Left lung (tissue), 10 donors: ENCODE data around the gene FOXRED2. TPM values are rescaled to one million over a fixed set of nuclear protein-coding genes. Genes with fewer than 3 reads are reported as not detected.

Experiments used
- ATAC-seq: fragments of 200-7000 bp; cut with Tn5 transposase; one replicate; pipeline ENCODE4 v1.9.1; 2020; ENCODE audit warnings: moderate library complexity
- DNase-seq, 4 donors: peaks; one replicate each; pipeline ENCODE4 v3.0.0-alpha.2; 2013 to 2020
- H3K27ac ChIP-seq, 2 donors: fragments of 200-600 bp; sonication (generic) in 1 of 2; one replicate each; pipeline versions ENCODE4 v1.5.0 to v1.8.0; 2020 to 2021
- H3K27me3 ChIP-seq, 2 donors: fragments of 200-600 bp; sonication (generic) in 1 of 2; one replicate each; pipeline versions ENCODE4 v1.5.0 to v1.8.0; 2020 to 2021
- H3K36me3 ChIP-seq, 2 donors: fragments of 200-600 bp; sonication (generic) in 1 of 2; one replicate each; pipeline versions ENCODE4 v1.5.0 to v1.8.0; 2020 to 2021
- H3K4me1 ChIP-seq, 2 donors: fragments of 200-600 bp; one replicate each; pipeline ENCODE4 v1.8.0; 2021
- H3K4me3 ChIP-seq, 2 donors: fragments of 200-600 bp; sonication (generic) in 1 of 2; one replicate each; pipeline versions ENCODE4 v1.5.0 to v1.8.0; 2020 to 2021; ENCODE audit warnings: mild to moderate bottlenecking in 1 of 2
- H3K9me3 ChIP-seq, 2 donors: fragments of 200-600 bp; sonication (generic) in 1 of 2; one replicate each; pipeline versions ENCODE4 v1.5.0 to v1.8.0; 2020 to 2021
- CTCF ChIP-seq, 2 donors: fragments of 200-600 bp; sonication (generic) in 1 of 2; IDR thresholded peaks; one replicate each; pipeline versions ENCODE4 v1.5.0 to v1.8.0; 2021; ENCODE audit warnings: antibody characterized with exemption in 2 of 2
- intact Hi-C, 2 donors: fragments of 100-400 bp; cut with DNase I; formaldehyde crosslinking; loops; one replicate each; pipeline versions ENCODE4 v1.11.2 to v1.14.2; 2022
- polyA plus RNA-seq, 6 donors: library from polyadenylated mRNA; unstranded; fragments of 120-200 nt; gene quantifications; one replicate each; pipeline ENCODE4 v1.2.1, GENCODE V29; 2013; ENCODE audit not compliant: insufficient read length in 6 of 6
- total RNA-seq, 2 donors: library from RNA; stranded (reverse); fragmentation: NEBNext Ultra II Directional; extraction: Animal tissue kit (Norgen Biotek cat#: 25700); gene quantifications; one replicate each; pipeline ENCODE4 v1.2.1, GENCODE V29; 2021
- donor health status: DM: no; HTN: yes; CAD: no.
- donor health status: DM: no; HTN: no; CAD: no.

The FOXRED2 gene
- total and polyA plus RNA-seq, 8 donors, result 17.2 to 25.0 (median 21.6) TPM

DNA sequence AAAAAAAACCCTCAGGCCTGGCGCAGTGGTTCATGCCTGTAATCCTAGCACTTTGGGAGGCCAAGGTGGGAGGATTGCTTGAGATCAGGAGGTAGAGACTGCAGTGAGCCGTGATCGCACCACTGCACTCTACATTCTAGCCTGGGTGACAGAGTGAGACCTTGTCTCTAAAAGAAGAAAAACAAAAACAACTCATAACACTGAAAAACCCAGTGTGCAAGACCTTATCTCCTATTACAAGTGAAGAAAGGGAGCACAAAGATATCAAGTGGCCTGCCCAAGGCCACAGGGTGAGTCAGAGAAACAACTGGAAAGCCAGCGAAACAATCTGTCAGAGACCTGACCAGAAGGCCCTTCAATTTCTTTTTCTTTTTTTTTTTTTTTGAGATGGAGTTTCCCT, 27.9 kb downstream of the FOXRED2 start:
- DNase-seq (no peak), ATAC-seq (no peak)
- Histone ChIP-seq H3K36me3 (peaks cover 0 to 63% of the 10 kb centered on the region in 2 donors), H3K4me3 (no peak overlapping the region), H3K27me3 (no peaks in the 10 kb centered on the region), H3K4me1 (peaks cover 0 to 36% of the 10 kb centered on the region in 2 donors), H3K9me3 (no peaks in the 10 kb centered on the region), H3K27ac (no peak overlapping the region)
- TF ChIP-seq CTCF (IDR thresholded peaks at IDR 0.05), result no peak
- intact Hi-C loops, result no loop called here

GRCh38 chr22:36475341-36475740, 31.5 kb downstream of the FOXRED2 start:
- peaks cover 0 to 95% of the 10 kb centered on the region in 2 donors for H3K36me3 ChIP-seq
- TF ChIP-seq CTCF (IDR thresholded peaks at IDR 0.05), result no peak
- no peak overlapping the region for H3K4me3 ChIP-seq
- intact Hi-C loops, result no loop called here
- ATAC-seq (no peak), DNase-seq (no peak)
- H3K27ac ChIP-seq, result peak overlapping the region in 1 of 2 donors; percentile 6
- peaks cover 0 to 37% of the 10 kb centered on the region in 2 donors for H3K4me1 ChIP-seq
- H3K9me3 ChIP-seq, result no peaks in the 10 kb centered on the region
- no peaks in the 10 kb centered on the region for H3K27me3 ChIP-seq

DNA sequence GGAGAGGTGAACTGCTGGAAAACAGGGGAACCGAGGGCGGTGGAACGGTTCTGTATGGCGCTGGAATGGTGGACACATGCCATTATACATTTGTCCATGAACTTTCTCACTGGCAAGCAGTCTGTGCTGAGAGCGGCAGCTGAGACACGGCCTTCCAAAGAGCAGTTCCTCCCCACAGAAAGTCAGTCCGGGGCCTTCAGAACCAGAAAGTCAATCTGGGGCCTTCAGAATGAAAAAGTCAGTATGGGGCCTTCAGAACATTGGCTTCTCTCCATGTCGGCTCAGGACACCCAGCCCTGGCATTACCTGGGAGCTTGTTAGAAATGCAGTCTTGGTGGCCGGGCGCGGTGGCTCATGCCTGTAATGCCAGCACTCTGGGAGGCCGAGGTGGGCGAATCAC, 34.2 kb downstream of the FOXRED2 start:
- H3K4me1 ChIP-seq, result peaks cover 12 to 50% of the 10 kb centered on the region in 2 donors
- DNase-seq (no peak), ATAC-seq (no peak)
- no peaks in the 10 kb centered on the region for H3K27me3 ChIP-seq
- no peak for TF ChIP-seq CTCF (IDR thresholded peaks at IDR 0.05)
- H3K36me3 ChIP-seq, result peaks cover 0 to 69% of the 10 kb centered on the region in 2 donors
- H3K4me3 ChIP-seq, result no peak overlapping the region
- H3K9me3 ChIP-seq, result no peaks in the 10 kb centered on the region
- H3K27ac ChIP-seq, result peak overlapping the region in 1 of 2 donors; percentile 6
- intact Hi-C loops, result loop anchor here in 1 of 2 donors (5.0 kb wide), 1 partner anchor 170 kb away; no protein-coding TSS in a partner anchor

GRCh38 chr22:36471341-36471821, 35.5 kb downstream of the FOXRED2 start:
- Histone ChIP-seq H3K4me3 (no peak overlapping the region), H3K4me1 (peaks cover 21 to 63% of the 10 kb centered on the region in 2 donors), H3K27ac (no peak overlapping the region), H3K36me3 (peaks cover 0 to 60% of the 10 kb centered on the region in 2 donors), H3K9me3 (no peaks in the 10 kb centered on the region), H3K27me3 (no peaks in the 10 kb centered on the region)
- DNase-seq (no peak), ATAC-seq (no peak)
- intact Hi-C loops, result loop anchor here in 1 of 2 donors (5.0 kb wide), 1 partner anchor 169 kb away; no protein-coding TSS in a partner anchor
- no peak for TF ChIP-seq CTCF (IDR thresholded peaks at IDR 0.05)

DNA sequence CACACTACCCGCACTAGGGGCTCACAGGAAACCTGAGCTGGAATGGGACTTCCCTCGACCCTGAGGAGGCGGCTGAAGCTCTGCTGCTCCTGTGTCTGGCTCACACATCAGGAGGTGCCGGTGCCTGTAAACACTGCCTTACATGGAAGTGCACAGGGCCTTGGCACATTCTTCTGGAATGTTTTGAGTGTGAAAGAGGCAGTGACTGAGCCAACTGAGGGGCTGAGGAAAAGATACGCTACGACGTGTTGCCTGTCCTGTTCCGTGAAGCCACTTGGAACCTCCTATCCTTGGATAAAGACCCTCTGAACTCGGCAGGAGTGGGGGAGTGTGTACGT, 35.9 kb downstream of the FOXRED2 start:
- no peak for DNase-seq
- Histone ChIP-seq H3K36me3 (peaks cover 0 to 56% of the 10 kb centered on the region in 2 donors), H3K27ac (no peak overlapping the region), H3K4me1 (peaks cover 22 to 68% of the 10 kb centered on the region in 2 donors), H3K4me3 (no peak overlapping the region), H3K9me3 (no peaks in the 10 kb centered on the region), H3K27me3 (no peaks in the 10 kb centered on the region)
- no peak for ATAC-seq
- no peak for TF ChIP-seq CTCF (IDR thresholded peaks at IDR 0.05)
- intact Hi-C loops, result loop anchor here in 1 of 2 donors (5.0 kb wide), 1 partner anchor 169 kb away; no protein-coding TSS in a partner anchor
